H1 (cell line): ENCODE data around the gene WDR37. TPM values are rescaled to one million over a fixed set of nuclear protein-coding genes. Genes with fewer than 3 reads are reported as not detected.

Source experiments
- EZH2 ChIP-seq: fragments of 200-600 bp; sonication (generic); IDR thresholded peaks from 2 replicates; pipeline ENCODE4 v1.7.1; 2012; ENCODE audit warnings: low read depth, mild to moderate bottlenecking, moderate library complexity, low read length, inconsistent platforms; ENCODE audit not compliant: severe bottlenecking
- MAFK ChIP-seq: IDR thresholded peaks from 2 replicates; pipeline ENCODE4 v1.6.1; 2012; ENCODE audit warnings: low read depth, mild to moderate bottlenecking, improper control_type of control experiment, low read length
- RAD21 ChIP-seq, 2 experiments: IDR thresholded peaks in 1 of 2; conservative IDR thresholded peaks in 1 of 2; 2 replicates each; pipeline ENCODE4 v1.6.1; 2011; ENCODE audit warnings: low read depth in 2 of 2, low read length in 2 of 2, improper control_type of control experiment in 1 of 2, inconsistent platforms in 1 of 2, mild to moderate bottlenecking in 1 of 2, moderate library complexity in 1 of 2
- TEAD4 ChIP-seq: IDR thresholded peaks from 2 replicates; pipeline ENCODE4 v1.6.1; 2012; ENCODE audit warnings: low read depth, low read length, inconsistent platforms, mixed read lengths
- polyA plus RNA-seq, 7 experiments: library from polyadenylated mRNA; depleted of rRNA in 3 of 7; stranded (reverse) in 5 of 7; unstranded in 2 of 7; fragments of >200 nt in 5 of 7; fragments of 200-250 nt in 2 of 7; gene quantifications; 1 replicate in 5 of 7; 2 replicates in 1 of 7; 4 replicates in 1 of 7; pipeline versions ENCODE4 v1.2.1 to v1.2.3, GENCODE V29; 2011 to 2013; ENCODE audit warnings: missing spikeins in 2 of 7, mixed read lengths in 2 of 7
- total RNA-seq: library from RNA; stranded (reverse); fragmentation: NEBNext Ultra II Directional; extraction: Animal tissue kit (Norgen Biotek cat#: 25700); gene quantifications from 2 replicates; pipeline ENCODE4 v1.2.1, GENCODE V29; 2021

The WDR37 gene
- total and polyA plus RNA-seq, 2 of the 8 experiments (the other 6 are each of a cell fraction or from before 2014, with no cell fraction given) = 9.6 to 12.0 TPM

DNA sequence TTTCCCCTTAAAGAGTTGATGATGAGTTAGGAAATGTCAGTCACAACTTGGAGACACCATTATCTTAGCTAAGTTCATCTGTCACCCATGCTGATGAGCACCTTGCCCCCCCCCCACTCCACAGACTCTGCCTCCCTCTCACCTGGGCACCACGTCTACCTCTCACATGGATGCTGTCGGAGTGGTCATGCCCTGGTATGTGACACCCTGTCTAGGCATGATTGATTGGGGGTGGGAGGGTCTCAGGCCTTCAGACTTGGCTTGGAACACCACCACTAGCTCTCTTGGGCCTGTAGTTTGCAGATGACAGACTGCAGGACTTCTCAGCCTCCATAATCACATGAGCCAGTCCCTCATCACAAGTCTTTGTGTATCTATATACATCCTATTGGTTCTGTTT is 78.0 kb downstream of the WDR37 start (continued):
- no peak for TF ChIP-seq MAFK
- no peak for TF ChIP-seq TEAD4
- no peak for TF ChIP-seq EZH2
- no peak for TF ChIP-seq RAD21 (IDR thresholded peaks at IDR 0.05 in 1 of 2, conservative IDR thresholded peaks at IDR 0.05 in 1 of 2; ENCODE audit: low read depth in 2 of 2, low read length in 2 of 2)
